Vagina (tissue), 2 donors: ENCODE data around the gene GRIN2C.

ENCODE experiments used
- CTCF ChIP-seq, 3 experiments: fragments of 450-650 bp in 2 of 3; fragments of 200-600 bp in 1 of 3; sonication (generic) in 1 of 3; IDR thresholded peaks; one replicate each; pipeline ENCODE4 v1.5.1; 2017 to 2019; ENCODE audit warnings: antibody characterized with exemption in 3 of 3, mild to moderate bottlenecking in 2 of 3, moderate library complexity in 2 of 3
- POLR2A ChIP-seq, 2 donors: fragments of 450-650 bp; IDR thresholded peaks; one replicate each; pipeline ENCODE4 v1.6.1; 2017; ENCODE audit warnings: antibody characterized with exemption in 2 of 2, mild to moderate bottlenecking in 2 of 2, moderate library complexity in 2 of 2
- POLR2AphosphoS5 ChIP-seq, 2 donors: sonication (generic); formaldehyde crosslinking; IDR thresholded peaks; one replicate each; pipeline ENCODE4 v1.9.0; 2017; ENCODE audit warnings: antibody characterized with exemption in 2 of 2, mild to moderate bottlenecking in 2 of 2, low read depth in 1 of 2; ENCODE audit not compliant: insufficient read depth in 1 of 2

- TF ChIP-seq CTCF (IDR thresholded peaks at IDR 0.05) (no peak), POLR2AphosphoS5 (IDR thresholded peaks at IDR 0.05; ENCODE audit: insufficient read depth in 1 of 2, low read depth in 1 of 2) (no peak), POLR2A (IDR thresholded peaks at IDR 0.05) (no peak)
Measured at GRCh38 chr17:74816905-74817620, 42.6 kb downstream of the GRIN2C start.
